HG02678 (cell line): ENCODE measurements around the gene TPPP2.
"Not testable (repeated sequence)": the region's sequence is repeated elsewhere in the genome, so short reads cannot be mapped to it uniquely, and the experiment has no call there.

ENCODE experiments used
- ATAC-seq: cut with Tn5 transposase; IDR thresholded peaks from one replicate; pipeline ENCODE4 v1.9.1; 2021; ENCODE audit warnings: mild to moderate bottlenecking, moderate library complexity; ENCODE audit not compliant: unreplicated experiment

Gene TPPP2

GRCh38 chr14:21037156-21037555 lies 7.1 kb downstream of the TPPP2 start:
- ATAC-seq: no peak

- no peak for ATAC-seq
These were observed 8.7 kb downstream of the TPPP2 start for GRCh38 chr14:21038441-21039422.

GRCh38 chr14:21039585-21040369 lies 9.8 kb downstream of the TPPP2 start:
- ATAC-seq: no peak

GRCh38 chr14:21040370-21040925 lies 10.4 kb downstream of the TPPP2 start:
- no peak for ATAC-seq

- ATAC-seq: not testable (repeated sequence)
These were observed 10.9 kb downstream of the TPPP2 start for GRCh38 chr14:21040941-21041340.

- ATAC-seq: no peak
These were observed 11.8 kb downstream of the TPPP2 start, which contains the start of gene RNASE7 for GRCh38 chr14:21041676-21042433. Gene RNASE7, plus strand, starts transcription at chr14:21042362. Its CDS starts 631 bp downstream, at chr14:21042993.

- ATAC-seq: no peak
These were observed 12.9 kb downstream of the TPPP2 start for GRCh38 chr14:21042918-21043317.

- no peak for ATAC-seq
These were observed 13.5 kb downstream of the TPPP2 start for GRCh38 chr14:21043387-21043973.

- no peak for ATAC-seq
These were observed 14.1 kb downstream of the TPPP2 start for GRCh38 chr14:21043974-21044618.

- ATAC-seq: no peak
These were observed 17.4 kb downstream of the TPPP2 start for GRCh38 chr14:21047378-21047781.

GRCh38 chr14:21048638-21049037 lies 18.6 kb downstream of the TPPP2 start:
- ATAC-seq: no peak

GRCh38 chr14:21049271-21049673 lies 19.3 kb downstream of the TPPP2 start:
- ATAC-seq: no peak

GRCh38 chr14:21050597-21050996 lies 20.6 kb downstream of the TPPP2 start:
- ATAC-seq: no peak

- no peak for ATAC-seq
These were observed 23.4 kb downstream of the TPPP2 start for GRCh38 chr14:21053184-21054122.

GRCh38 chr14:21054123-21054767 lies 24.2 kb downstream of the TPPP2 start:
- ATAC-seq: no peak

GRCh38 chr14:21054768-21055145 lies 24.7 kb downstream of the TPPP2 start:
- ATAC-seq: no peak

- no peak for ATAC-seq
These were observed 25.6 kb downstream of the TPPP2 start for GRCh38 chr14:21055432-21056117.
